HL-60/S4 (cell line): ENCODE results near the gene SMIM8.
"Not testable (repeated sequence)": the region's sequence is repeated elsewhere in the genome, so short reads cannot be mapped to it uniquely, and the experiment has no call there.

Source experiments
- in situ Hi-C: fragments of 300-500 bp; cut with MboI; formaldehyde crosslinking; loops from 2 replicates; pipeline ENCODE4 v1.14.3; 2022; ENCODE audit warnings: low sequenced_read_pairs

Gene SMIM8, protein sequence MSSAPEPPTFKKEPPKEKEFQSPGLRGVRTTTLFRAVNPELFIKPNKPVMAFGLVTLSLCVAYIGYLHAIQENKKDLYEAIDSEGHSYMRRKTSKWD

DNA sequence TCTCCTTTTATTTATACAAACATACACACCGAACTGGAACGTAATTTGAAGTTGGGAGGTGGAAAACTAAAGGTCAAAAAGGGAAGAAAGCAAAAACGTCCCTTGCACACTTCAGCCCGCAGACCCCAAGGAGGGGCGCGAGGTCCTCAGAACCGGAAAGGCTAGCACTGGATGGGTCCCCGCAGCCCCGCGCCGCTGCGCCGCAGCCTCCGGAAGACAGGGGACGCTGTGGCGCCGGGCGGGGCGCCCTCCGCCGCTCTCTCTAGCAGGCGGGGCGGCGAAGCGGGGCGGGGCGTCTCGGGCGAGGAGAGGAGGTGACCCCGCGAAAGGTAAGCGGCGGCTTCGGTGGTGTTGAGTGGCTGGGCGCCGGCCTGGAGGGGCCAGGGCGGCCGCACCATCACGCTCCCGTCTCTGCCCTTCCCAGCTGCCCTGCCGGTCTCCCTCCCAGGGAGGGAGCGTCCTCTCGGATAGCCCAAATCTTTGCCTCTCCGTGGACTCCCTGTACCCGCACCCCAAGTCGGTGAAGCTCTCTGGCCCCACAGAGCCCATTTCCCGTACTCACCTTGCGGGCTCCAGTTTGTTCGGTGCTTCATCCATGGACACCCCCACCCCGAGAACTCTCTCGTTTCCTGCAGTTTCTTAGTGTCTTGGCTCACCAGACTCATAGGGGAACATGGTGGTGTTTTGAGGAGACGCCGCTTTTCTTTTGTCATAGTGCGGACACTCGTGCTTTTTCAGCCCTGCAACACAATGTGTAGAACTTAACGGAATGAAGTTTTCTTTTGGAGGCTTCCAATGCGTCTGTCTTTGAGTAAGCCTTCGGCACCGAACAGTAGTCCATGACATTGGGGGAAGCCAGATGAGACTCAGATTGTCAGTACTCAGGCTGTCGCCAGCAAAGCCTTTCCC lies at the start of gene SMIM8:
TSS of gene SMIM8 (plus strand) at position 285 of the 909 bp plus-strand sequence. CDS start 14,444 bp downstream, outside the sequence.
- in situ Hi-C loops, result no loop called here

DNA sequence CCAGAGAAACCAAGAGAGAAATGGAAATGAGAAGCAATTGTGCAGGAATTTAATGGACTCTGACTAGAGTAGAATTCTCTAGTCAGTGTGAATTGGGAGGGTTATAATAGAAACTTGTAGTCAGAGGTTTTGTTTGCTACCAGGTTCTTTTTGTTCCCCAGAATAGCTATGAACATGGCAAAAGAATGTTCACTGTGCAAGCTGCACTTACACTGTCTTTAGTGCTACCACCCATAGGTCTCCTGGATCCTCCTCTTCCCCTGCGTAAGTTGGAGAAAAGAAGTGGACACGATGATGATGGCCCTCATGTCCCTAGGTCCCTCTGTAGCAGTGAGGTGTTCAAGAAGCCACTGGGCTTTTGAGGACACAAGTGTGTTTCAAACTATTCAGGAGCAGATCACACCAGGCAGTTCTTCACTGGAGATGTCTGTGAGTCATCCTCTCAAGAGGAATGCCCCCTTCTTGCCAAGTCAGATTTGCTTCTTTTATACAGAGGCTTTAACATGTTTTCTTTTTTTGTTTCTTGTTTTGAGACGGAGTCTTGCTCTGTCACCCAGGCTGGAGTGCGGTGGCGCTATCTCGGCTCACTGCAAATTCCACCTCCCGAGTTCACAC lies 47.6 kb upstream of the SMIM8 start:
- in situ Hi-C loops, result no loop called here

DNA sequence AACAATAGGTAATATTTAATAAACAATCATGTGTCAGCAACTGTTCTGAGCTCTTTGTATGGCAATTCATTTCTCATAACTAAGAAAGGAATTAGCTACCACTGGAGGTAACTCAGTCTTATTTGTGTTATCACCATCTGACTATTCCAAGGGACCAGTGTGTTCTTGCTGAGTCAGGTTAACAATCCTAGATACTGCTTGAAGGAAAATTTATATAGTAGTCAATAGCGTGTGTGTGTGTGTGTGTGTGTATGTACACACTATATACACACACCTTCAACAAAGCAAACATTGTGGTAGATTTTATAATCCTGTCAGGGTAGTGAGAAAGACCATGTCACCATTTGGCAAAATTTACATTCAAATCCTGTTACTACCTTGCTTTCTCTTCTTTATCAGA lies 45.8 kb upstream of the SMIM8 start:
- in situ Hi-C loops, result no loop called here

DNA sequence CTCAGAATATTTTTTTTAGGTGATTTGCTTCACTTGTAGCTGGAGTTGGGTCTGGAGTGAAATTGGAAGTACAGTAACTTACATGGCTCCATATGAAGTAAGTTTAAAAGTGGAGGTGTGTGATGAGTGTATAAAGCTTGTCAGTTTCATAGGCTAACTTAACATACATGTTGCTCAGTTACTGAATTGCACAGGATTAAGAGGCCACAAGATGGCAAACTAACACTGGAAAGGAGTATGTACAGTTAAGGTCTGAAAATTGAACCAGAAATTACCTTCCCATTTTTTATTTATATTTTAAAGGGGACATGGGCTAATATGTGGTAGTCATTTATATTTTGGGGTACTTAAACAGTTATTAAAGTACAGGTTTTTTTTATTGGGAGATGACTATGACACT lies 45.3 kb upstream of the SMIM8 start:
- in situ Hi-C loops, result no loop called here

DNA sequence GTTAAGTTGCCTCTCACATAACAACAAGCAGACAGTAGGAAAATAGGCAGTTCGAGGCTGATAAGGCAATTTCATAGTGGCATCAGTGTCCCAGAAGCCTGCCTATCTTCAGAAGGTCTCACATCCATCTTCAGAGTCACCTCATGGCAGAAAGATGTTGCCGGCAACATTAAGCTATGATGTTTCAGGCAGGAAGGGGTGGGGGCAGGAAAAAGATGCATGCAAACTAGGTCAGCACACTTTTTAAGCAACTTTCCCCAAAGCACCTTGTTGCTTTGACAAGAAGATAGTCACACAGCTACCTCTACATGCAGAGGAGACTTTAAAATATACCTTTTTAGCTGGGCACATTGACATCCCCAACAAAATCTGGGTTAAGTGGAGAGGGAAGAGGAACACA lies 43.2 kb upstream of the SMIM8 start:
- in situ Hi-C loops, result no loop called here

DNA sequence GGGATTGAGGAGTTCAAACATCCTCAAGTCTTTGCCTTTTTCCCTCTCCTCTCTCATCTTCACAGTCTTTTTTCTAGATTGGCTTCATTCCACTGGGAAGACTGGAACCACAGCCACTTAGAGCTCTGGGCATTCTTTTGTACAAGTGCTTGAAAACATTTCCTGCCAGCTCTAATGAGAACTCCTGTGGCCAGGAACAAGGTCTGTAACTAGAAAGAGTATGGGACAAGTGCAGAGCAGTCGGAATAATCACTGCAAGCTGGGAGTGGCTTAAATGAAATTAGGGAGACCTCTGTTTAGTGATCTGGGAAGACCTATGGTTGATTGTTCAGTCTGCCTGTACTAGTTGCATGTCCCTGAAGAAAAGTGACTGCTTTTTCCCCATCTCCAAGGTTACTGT lies 41.0 kb upstream of the SMIM8 start:
- in situ Hi-C loops, result no loop called here

DNA sequence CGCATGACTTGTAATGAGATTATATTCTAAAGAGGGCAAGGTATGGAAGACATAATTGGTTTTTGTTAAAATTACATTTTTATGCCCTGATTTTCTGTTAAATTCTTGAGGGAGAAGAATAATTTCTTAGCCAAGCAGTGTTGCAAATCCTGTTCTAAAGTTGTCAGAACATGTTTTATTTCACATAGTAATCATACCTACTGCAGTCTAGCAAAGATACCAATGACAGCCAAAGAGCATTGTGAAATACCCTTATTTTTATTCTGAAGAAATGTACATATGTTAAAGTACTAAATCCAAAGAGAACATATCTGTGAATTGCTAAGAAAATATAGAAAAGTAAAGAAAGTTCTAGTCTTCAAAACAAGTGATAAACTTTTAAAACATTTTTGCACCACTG lies 39.6 kb upstream of the SMIM8 start:
- in situ Hi-C loops, result no loop called here

DNA sequence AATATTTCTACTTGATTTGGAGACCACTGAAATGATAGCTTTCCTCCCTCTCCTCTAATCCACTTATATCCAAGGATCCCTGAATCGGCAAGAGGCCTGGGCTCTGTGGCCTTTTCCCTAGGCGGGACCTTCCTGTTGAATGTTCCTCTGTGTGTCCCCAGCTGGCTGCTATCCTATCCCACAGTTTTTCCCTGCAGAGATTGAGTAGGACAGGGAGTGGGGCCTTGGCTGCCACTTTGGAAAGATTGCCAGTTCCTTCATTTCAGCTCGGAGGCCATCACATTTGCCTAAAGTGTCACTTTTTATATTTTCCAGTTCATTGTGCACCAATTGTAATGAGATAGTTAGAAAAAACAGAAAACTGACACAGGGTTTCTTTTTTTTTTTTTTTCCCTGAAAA lies 38.9 kb upstream of the SMIM8 start:
- in situ Hi-C loops, result no loop called here

DNA sequence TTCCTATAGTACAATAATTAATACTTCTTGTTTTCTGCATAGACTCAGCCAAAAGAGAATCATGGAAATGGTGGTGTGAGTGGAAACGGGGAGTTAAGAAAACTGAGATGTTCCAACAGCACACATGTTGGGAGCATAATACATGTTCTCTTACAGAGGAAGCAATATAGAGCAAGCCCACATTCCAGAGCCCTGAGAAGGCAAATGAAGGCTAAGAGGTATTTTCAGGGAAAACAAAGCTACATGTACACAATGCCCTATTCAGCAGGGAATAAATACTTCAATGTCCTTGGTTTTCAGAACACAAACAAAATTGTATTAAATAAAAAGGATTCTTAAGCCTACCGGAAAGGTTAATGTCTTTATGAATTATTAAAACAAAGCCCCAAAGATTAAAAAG lies 35.1 kb upstream of the SMIM8 start:
- in situ Hi-C loops, result no loop called here

DNA sequence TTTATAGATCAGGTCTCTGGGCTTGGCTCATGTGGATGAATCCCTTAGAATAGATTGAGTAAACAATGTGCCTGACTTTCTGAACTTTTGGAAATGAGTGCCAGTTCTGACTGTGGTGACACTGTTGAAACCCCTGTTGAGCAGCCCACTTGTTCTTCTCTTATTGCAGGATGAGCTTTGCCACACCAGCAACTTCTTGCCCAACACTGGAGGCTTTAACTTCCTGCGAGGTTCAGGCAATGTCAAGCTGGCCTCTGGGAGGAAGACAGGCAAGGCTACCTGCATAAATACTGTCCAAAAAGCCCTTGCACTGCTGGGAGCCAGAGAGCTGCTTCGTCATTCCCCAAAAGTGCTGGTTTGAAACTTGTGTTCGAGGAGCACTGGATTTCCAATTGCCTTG lies 32.8 kb upstream of the SMIM8 start:
- in situ Hi-C loops, result no loop called here

DNA sequence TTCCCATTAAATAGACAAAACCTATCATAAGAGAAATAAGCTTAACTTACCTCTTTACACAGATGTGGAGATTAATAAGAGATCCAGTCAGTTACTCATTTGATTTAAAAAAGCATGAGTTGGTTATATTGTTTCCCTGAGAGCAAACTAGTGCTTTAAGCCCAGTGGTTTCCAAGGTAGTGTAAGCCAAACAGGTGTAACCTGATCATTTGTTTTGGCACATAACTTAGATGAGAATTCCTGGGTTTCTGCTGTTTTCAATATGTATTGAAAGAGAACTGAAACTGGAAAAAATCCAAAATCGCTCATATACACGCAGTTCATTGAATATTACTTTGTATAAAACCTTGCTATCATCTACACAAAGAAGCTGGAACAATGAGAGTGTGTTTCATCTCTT lies 30.5 kb upstream of the SMIM8 start:
- in situ Hi-C loops, result no loop called here

DNA sequence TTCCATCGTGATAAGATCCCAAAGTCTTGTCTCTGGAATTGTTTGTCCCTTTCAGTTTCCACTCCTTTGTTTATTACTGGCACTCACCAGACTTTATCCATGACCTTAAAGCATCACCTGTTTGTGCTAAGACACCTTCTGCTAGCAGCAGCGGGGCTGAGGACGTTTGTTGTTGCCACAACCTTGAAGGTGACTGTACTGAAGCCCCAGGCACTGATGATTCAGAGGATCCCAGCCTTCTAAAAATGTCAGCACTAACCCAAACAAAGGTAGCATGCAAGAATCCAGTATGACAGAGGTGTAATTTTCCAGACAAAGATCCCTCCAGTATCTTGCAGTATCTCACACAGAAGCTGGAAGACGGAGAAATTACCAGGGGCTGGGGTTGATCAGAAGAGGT lies 28.9 kb upstream of the SMIM8 start:
- in situ Hi-C loops, result no loop called here

DNA sequence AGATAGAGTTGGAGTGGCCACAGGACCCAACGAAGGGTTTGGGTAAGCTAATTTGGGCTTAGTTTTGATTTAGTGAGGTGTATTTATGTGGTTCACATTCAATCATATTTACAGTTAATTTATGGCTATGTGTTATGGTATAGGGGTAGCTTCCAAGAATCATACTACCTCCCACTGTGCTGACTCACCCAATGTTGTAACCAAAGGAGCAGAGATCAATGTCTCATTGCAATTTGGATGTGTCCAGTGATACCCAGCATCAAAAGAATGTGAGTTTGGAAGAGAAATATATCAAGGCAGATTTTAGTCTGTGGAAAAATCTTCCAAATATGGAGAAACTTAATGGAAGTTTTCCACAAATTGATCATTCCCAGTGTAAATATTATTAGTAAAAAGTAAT lies 25.3 kb upstream of the SMIM8 start:
- in situ Hi-C loops, result no loop called here

DNA sequence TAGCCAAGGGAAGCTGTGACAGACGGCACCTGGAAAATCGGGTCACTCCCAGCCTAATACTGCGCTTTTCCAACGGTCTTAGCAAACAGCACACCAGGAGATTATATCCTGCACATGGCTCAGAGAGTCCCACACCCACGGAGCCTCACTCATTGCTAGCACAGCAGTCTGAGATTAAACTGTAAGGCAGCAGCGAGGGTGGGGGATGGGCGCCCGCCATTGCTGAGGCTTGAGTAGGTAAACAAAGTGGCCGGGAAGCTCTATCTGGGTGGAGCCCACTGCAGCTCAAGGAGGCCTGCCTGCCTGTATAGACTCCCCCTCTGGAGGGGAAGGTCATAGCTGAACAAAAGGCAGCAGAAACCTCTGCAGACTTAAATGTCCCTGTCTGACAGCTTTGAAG lies 21.1 kb upstream of the SMIM8 start:
- in situ Hi-C loops, result not testable (repeated sequence)

DNA sequence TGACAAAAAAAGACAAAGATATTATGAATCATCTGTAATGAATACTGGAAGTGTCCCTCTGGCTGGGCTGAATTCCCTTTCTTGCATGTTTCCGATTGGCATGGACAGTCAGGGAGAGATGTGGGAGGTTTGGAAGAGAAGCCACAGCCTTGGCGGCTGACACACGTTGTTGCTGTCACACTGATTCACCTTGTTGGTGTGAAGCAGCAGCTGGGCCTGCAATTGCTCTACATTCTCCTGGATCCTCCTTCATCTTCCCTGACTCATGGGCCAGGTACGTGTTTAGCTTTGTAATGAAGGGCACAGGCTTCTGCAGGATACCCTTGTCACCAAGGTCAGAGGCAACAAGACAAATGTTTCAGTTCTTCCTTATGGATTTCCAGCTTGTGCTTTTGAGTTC lies 13.4 kb upstream of the SMIM8 start:
- in situ Hi-C loops, result no loop called here

DNA sequence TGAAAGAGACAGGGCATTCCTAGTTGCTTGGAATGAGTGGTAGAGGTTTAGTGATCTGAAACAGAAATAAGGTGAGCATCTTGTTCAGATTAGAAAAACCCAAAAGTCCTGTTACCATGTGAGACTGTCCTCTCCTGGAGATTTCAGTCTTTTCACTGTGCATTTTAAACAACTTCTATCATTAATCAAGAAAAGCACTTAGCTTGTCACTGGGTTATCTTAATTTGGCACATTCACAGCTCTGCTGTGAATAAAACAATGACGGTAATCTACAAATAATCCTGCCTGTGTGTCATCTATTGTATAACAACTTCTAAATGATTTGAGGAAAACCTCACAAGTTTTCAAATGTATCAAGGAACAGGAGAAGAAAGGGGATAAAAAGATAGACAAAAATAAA lies 9.5 kb upstream of the SMIM8 start:
- in situ Hi-C loops, result no loop called here

DNA sequence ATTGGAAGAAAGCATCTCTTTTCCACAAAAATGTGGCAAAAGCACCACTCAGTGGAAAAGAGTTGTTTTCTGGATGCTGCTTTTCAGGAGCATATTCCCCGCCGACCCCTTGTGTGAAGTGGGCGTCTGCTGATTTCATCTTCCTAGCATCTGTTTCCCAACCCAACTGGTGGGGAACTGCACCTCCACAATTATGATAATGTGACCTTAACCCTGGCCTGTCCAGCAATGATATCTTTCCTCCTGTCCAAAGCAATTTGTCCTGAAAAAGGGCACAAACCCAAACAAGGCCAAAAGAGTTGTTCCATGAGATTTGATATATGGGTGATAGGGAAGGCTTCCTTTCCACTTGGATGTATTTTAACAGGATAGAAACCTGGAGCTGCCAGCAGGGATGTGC lies 7.3 kb upstream of the SMIM8 start:
- in situ Hi-C loops, result no loop called here

DNA sequence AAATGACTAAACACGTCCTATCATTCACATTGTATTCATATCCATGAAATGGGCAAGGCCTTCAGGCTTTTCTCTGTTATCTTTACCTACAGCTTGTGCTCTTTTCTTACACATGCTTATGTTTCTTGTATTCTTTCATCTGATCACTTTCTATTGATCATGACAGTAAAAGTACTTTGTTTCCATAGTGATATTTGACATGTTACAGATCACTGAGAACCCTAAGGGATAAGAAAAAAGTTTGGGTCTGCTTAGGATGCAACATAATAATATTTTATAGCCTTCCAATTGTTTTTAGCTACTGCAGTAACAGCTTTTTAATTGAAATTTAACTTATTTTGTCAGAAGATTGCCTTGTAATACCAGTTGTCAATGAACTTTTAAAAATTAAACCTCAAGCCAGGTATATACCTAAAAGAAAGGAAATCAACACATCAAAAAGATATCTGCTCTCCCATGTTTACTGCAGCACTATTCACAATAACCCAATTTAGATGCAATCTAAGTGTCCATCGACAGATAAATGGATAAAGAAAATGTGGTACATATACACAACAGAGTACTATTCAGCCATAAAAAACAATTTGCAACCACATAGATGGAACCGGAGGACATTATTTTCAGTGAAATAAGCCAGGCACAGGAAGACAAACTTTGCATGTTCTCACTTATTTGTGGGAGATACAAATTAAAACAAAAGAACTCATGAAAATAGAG lies 3.0 kb upstream of the SMIM8 start:
- in situ Hi-C loops, result no loop called here

DNA sequence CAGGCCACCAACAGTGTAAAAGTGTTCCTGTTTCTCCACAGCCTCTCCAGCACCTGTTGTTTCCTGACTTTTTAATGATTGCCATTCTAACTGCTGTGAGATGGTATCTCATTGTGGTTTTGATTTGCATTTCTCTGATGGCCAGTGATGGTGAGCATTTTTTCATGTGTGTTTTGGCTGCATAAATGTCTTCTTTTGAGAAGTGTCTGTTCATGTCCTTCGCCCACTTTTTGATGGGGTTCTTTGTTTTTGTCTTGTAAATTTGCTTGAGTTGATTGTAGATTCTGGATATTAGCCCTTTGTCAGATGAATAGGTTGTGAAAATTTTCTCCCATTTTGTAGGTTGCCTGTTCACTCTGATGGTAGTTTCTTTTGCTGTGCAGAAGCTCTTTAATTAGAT lies 1.5 kb downstream of the SMIM8 start:
- in situ Hi-C loops, result not testable (repeated sequence)

DNA sequence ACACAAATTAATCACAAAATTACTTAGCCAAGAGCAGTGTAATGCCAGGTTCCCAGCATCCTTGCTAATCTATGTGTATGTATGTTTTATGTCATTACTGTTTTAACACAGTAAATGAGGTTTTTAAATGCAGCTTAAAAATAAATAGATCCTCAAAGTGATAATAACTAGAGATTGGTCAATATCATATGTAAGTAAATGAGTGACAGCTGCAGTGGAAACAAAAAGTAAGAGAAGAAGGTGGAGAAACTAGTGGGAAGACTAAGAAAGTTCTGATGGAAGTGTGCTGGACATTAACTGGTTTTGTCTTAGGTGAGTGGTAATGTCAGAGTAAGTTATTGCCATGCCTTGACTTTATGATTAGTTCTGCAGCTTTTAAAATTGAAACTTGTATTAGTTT lies 8.6 kb downstream of the SMIM8 start:
- in situ Hi-C loops, result no loop called here

DNA sequence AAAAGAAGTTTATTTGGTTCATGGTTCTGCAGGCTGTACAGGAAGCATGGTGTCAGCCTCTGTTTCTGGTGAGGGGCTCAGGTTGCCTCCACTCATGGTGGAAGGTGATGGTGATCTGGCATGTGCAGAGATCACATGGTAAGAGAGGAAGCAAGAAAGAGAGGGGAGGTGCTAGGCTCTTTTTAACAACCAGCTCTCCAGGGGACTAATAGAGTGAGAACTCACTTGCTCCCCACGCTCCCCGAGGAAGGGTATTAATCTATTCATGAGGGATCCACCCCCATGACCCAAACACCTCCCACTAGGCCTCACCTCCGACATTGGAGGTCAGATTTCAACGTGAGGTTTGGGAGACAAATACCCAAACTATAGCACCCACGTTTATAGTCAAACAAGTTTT lies 10.6 kb downstream of the SMIM8 start:
- in situ Hi-C loops, result no loop called here
